IMR-90 (cell line): Measurements from ENCODE around the gene AGBL5. TPM values are rescaled to one million over a fixed set of nuclear protein-coding genes. Genes with fewer than 3 reads are reported as not detected.

Experiments used
- ATAC-seq: fragments of 200-7000 bp; cut with Tn5 transposase; 2 replicates; pipeline ENCODE4 v1.9.1; 2020; ENCODE audit warnings: low read depth, mild to moderate bottlenecking, moderate library complexity
- BruUV-seq: library from RNA; stranded (reverse); fragments of 400-500 nt; replicated peaks from 2 replicates; lab custom pipeline; 2021; lab: Mats Ljungman, UMichigan
- CTCF ChIA-PET: fragments of 300-600 bp; formaldehyde crosslinking; extraction: SDS; loops from one replicate; lab custom pipeline; 2021; ENCODE audit warnings: antibody characterized with exemption; lab: Yijun Ruan, JAX
- POLR2A ChIA-PET: fragments of 300-600 bp; sonication (Branson Sonifier 250); formaldehyde crosslinking; loops from one replicate; lab custom pipeline; 2022; ENCODE audit warnings: antibody characterized with exemption; ENCODE audit not compliant: unreplicated experiment; lab: Charles Lee
- DNase-seq: peaks from one replicate; pipeline ENCODE4 v3.0.0; 2013
- H2AFZ ChIP-seq: replicated peaks from 2 replicates; pipeline ENCODE3; 2013; ENCODE audit warnings: low read length, mild to moderate bottlenecking; ENCODE audit not compliant: poor library complexity
- H2AK5ac ChIP-seq: 2 replicates; pipeline ENCODE4 v1.6.1; 2013; ENCODE audit warnings: low read depth, low read length, inconsistent platforms
- H2AK9ac ChIP-seq: replicated peaks from 2 replicates; pipeline ENCODE3; 2013; ENCODE audit warnings: mild to moderate bottlenecking, low read depth, low read length, moderate library complexity; ENCODE audit not compliant: poor library complexity
- H2BK120ac ChIP-seq: 2 replicates; pipeline ENCODE4 v1.6.1; 2013; ENCODE audit warnings: low read depth, low read length, inconsistent platforms
- H2BK15ac ChIP-seq: 3 replicates; pipeline ENCODE4 v1.6.1; 2013; ENCODE audit warnings: low read depth, low read length, inconsistent platforms
- H2BK20ac ChIP-seq: 2 replicates; pipeline ENCODE4 v1.6.1; 2013; ENCODE audit warnings: low read depth, mild to moderate bottlenecking, inconsistent platforms, low read length, moderate library complexity
- H2BK5ac ChIP-seq: 2 replicates; pipeline ENCODE4 v1.6.1; 2013; ENCODE audit warnings: mild to moderate bottlenecking, low read depth, low read length, inconsistent platforms; ENCODE audit not compliant: poor library complexity, severe bottlenecking
- H3K14ac ChIP-seq: replicated peaks from 2 replicates; pipeline ENCODE4 v1.6.1; 2013; ENCODE audit warnings: low read depth, low read length, inconsistent platforms
- H3K18ac ChIP-seq: 2 replicates; pipeline ENCODE4 v1.6.1; 2013; ENCODE audit warnings: low read depth, low read length, control low read depth
- H3K23ac ChIP-seq: 2 replicates; pipeline ENCODE4 v1.6.1; 2013; ENCODE audit warnings: low read depth, low read length, inconsistent platforms
- H3K27ac ChIP-seq: 2 replicates; pipeline ENCODE4 v1.5.1; 2013; ENCODE audit warnings: mild to moderate bottlenecking, control low read depth, low read length; ENCODE audit not compliant: insufficient read depth
- H3K27me3 ChIP-seq: 2 replicates; pipeline ENCODE4 v1.6.1; 2013; ENCODE audit warnings: low read length; ENCODE audit not compliant: control insufficient read depth, insufficient read depth
- H3K36me3 ChIP-seq: 2 replicates; pipeline ENCODE4 v1.6.1; 2013; ENCODE audit warnings: low read length, mixed read lengths; ENCODE audit not compliant: control insufficient read depth, insufficient read depth
- H3K4ac ChIP-seq: 2 replicates; pipeline ENCODE4 v1.6.1; 2013; ENCODE audit warnings: low read depth, low read length, inconsistent platforms
- H3K4me1 ChIP-seq: 2 replicates; pipeline ENCODE4 v1.6.1; 2013; ENCODE audit warnings: low read length, mixed read lengths; ENCODE audit not compliant: control insufficient read depth, insufficient read depth
- H3K4me2 ChIP-seq: 2 replicates; pipeline ENCODE4 v1.6.1; 2013; ENCODE audit warnings: low read depth, mild to moderate bottlenecking, control low read depth, low read length, moderate library complexity
- H3K4me3 ChIP-seq: 2 replicates; pipeline ENCODE4 v1.5.1; 2013; ENCODE audit warnings: low read depth, mild to moderate bottlenecking, control low read depth, low read length, moderate library complexity; ENCODE audit not compliant: insufficient read depth
- H3K56ac ChIP-seq: 2 replicates; pipeline ENCODE4 v1.6.1; 2013; ENCODE audit warnings: low read length, inconsistent platforms; ENCODE audit not compliant: insufficient read depth; ENCODE audit errors: extremely low read depth
- H3K79me1 ChIP-seq, 2 experiments: 2 replicates each; pipeline ENCODE4 v1.6.1; 2013; ENCODE audit warnings: low read length in 2 of 2, inconsistent platforms in 1 of 2, low read depth in 1 of 2
- H3K9ac ChIP-seq: 2 replicates; pipeline ENCODE4 v1.6.1; 2013; ENCODE audit warnings: low read depth, low read length, control low read depth
- H3K9me1 ChIP-seq: 2 replicates; pipeline ENCODE4 v1.6.1; 2013; ENCODE audit warnings: low read length, inconsistent platforms; ENCODE audit not compliant: insufficient read depth
- H3K9me3 ChIP-seq: 2 replicates; pipeline ENCODE4 v1.6.1; 2013; ENCODE audit warnings: low read length; ENCODE audit not compliant: control insufficient read depth, insufficient read depth
- H4K20me1 ChIP-seq: 2 replicates; pipeline ENCODE4 v1.6.1; 2013; ENCODE audit warnings: low read length, inconsistent platforms; ENCODE audit not compliant: insufficient read depth
- H4K5ac ChIP-seq: 2 replicates; pipeline ENCODE4 v1.6.1; 2013; ENCODE audit warnings: mild to moderate bottlenecking, low read depth, low read length, control low read depth
- H4K8ac ChIP-seq, 2 experiments: 2 replicates each; pipeline ENCODE4 v1.6.1; 2013; ENCODE audit warnings: low read depth in 2 of 2, low read length in 2 of 2, control low read depth in 1 of 2, inconsistent platforms in 1 of 2
- H4K91ac ChIP-seq: 2 replicates; pipeline ENCODE4 v1.6.1; 2013; ENCODE audit warnings: low read depth, low read length, inconsistent platforms; ENCODE audit not compliant: insufficient read depth
- CEBPB ChIP-seq: IDR thresholded peaks from 2 replicates; pipeline ENCODE4 v1.6.1; 2012; ENCODE audit warnings: low read depth, low read length, improper control_type of control experiment
- CHD1 ChIP-seq: IDR thresholded peaks from 2 replicates; pipeline ENCODE4 v1.6.1; 2012; ENCODE audit warnings: low read depth, low read length, improper control_type of control experiment
- MAFK ChIP-seq: IDR thresholded peaks from 2 replicates; pipeline ENCODE4 v1.6.1; 2012; ENCODE audit warnings: low read depth, low read length, improper control_type of control experiment
- MAZ ChIP-seq: IDR thresholded peaks from 2 replicates; pipeline ENCODE4 v1.6.1; 2012; ENCODE audit warnings: low read depth, mild to moderate bottlenecking, low read length, improper control_type of control experiment, moderate library complexity, borderline replicate concordance
- MXI1 ChIP-seq: IDR thresholded peaks from 2 replicates; pipeline ENCODE4 v1.6.1; 2012; ENCODE audit warnings: low read depth, mild to moderate bottlenecking, low read length, moderate library complexity, borderline replicate concordance
- POLR2A ChIP-seq: IDR thresholded peaks from 2 replicates; pipeline ENCODE4 v1.6.1; 2012; ENCODE audit warnings: mild to moderate bottlenecking, low read depth, low read length
- RAD21 ChIP-seq: IDR thresholded peaks from 2 replicates; pipeline ENCODE4 v1.6.1; 2012; ENCODE audit warnings: low read length, improper control_type of control experiment
- RCOR1 ChIP-seq: IDR thresholded peaks from 2 replicates; pipeline ENCODE4 v1.6.1; 2012; ENCODE audit warnings: mild to moderate bottlenecking, low read length, improper control_type of control experiment; ENCODE audit not compliant: insufficient replicate concordance
- SMC3 ChIP-seq: fragments of 150-350 bp; IDR thresholded peaks from 2 replicates; pipeline ENCODE4 v1.6.1; 2016; ENCODE audit warnings: low read depth, mild to moderate bottlenecking, antibody characterized with exemption, low read length, moderate library complexity
- WGBS, 2 experiments: methylation state at CpG; one replicate each; pipeline versions ENCODE4 v1.1.5 to v1.1.7; 2013; ENCODE audit warnings: missing lambda C conversion rate in 2 of 2; ENCODE audit not compliant: insufficient read length in 1 of 2; ENCODE audit errors: extremely low coverage in 2 of 2; 5-methylcytosine and 5-hydroxymethylcytosine counted together
- dilution Hi-C: fragments of 300-500 bp; cut with HindIII; formaldehyde crosslinking; loops from one replicate; pipeline ENCODE4 v1.14.3; 2018; ENCODE audit warnings: low sequenced_read_pairs; ENCODE audit not compliant: unreplicated experiment
- in situ Hi-C: fragments of 300-500 bp; cut with MboI; formaldehyde crosslinking; loops from 3 replicates; pipeline ENCODE4 v1.14.3; 2019; ENCODE audit warnings: low sequenced_read_pairs, inconsistent platforms, mixed read lengths
- intact Hi-C: fragments of 100-400 bp; cut with micrococcal nuclease; formaldehyde crosslinking; loops from 2 replicates; pipeline ENCODE4 v1.10.0; 2022
- polyA plus RNA-seq, 3 experiments: library from polyadenylated mRNA; depleted of rRNA; stranded (reverse); fragments of >200 nt; gene quantifications; 2 replicates each; pipeline ENCODE4 v1.2.3, GENCODE V29; 2012; ENCODE audit warnings: low replicate concordance in 1 of 3
- total RNA-seq: library from RNA; depleted of rRNA; stranded (reverse); fragments of >200 nt; gene quantifications from 2 replicates; pipeline ENCODE4 v1.2.3, GENCODE V29; 2012
- TF ChIP-seq, protein P1 (sequence below): fragments of 150-350 bp; IDR thresholded peaks from 2 replicates; pipeline ENCODE4 v1.6.1; 2016; ENCODE audit warnings: low read depth, mild to moderate bottlenecking, low read length, moderate library complexity, borderline replicate concordance

AGBL5 gene
- total and polyA plus RNA-seq, 2 of the 4 experiments (the other 2 are of a cell fraction), result 19.0 to 26.2 TPM

GRCh38 chr2:27059141-27059820 lies 7.8 kb downstream of the AGBL5 start:
- no peak overlapping the region for H3K18ac ChIP-seq
- POLR2A ChIA-PET, result interaction anchor here (0.6 to 1.0 kb wide), 4 partner anchors 8 to 27 kb away, joined by 3 read pairs; partner anchors contain the start of gene TMEM214
- H3K9ac ChIP-seq, result no peak overlapping the region
- no peak overlapping the region for H2AK5ac ChIP-seq
- no peak for DNase-seq
- peaks cover 16% of the 10 kb centered on the region for H3K9me1 ChIP-seq
- H4K91ac ChIP-seq, result no peak overlapping the region
- no peak overlapping the region for H3K4ac ChIP-seq
- CTCF ChIA-PET, result no interaction called here
- TF ChIP-seq CHD1, result no peak
- TF ChIP-seq SMC3, result no peak
- TF ChIP-seq RAD21, result no peak
- TF ChIP-seq, protein P1, sequence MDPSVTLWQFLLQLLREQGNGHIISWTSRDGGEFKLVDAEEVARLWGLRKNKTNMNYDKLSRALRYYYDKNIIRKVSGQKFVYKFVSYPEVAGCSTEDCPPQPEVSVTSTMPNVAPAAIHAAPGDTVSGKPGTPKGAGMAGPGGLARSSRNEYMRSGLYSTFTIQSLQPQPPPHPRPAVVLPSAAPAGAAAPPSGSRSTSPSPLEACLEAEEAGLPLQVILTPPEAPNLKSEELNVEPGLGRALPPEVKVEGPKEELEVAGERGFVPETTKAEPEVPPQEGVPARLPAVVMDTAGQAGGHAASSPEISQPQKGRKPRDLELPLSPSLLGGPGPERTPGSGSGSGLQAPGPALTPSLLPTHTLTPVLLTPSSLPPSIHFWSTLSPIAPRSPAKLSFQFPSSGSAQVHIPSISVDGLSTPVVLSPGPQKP, result no peak
- TF ChIP-seq MXI1, result no peak
- no peak for TF ChIP-seq MAFK
- TF ChIP-seq RCOR1, result no peak
- TF ChIP-seq POLR2A, result no peak
- TF ChIP-seq MAZ, result no peak
- no peak for TF ChIP-seq CEBPB
- intact Hi-C loops (no loop called here), dilution Hi-C loops (no loop called here), in situ Hi-C loops (no loop called here)
- no peaks in the 10 kb centered on the region; the same call in 1 of the 2 replicates for H3K4me1 ChIP-seq
- H2BK120ac ChIP-seq, result no peak overlapping the region
- 87% methylated on average over 9 of the region's 15 CpGs; no CpG with 5 or more reads in 1 of the 2 experiments for WGBS, 2 experiments
- H4K20me1 ChIP-seq, result no peaks in the 10 kb centered on the region; the same call in none of the 2 replicates
- H3K4me3 ChIP-seq, result no peak overlapping the region
- peaks cover 39% of the 10 kb centered on the region for H3K36me3 ChIP-seq
- no TSS peak for BruUV-seq
- H3K79me1 ChIP-seq, result peaks cover 11 to 36% of the 10 kb centered on the region in 2 experiments
- H3K56ac ChIP-seq, result no peak overlapping the region
- no peak overlapping the region for H2BK20ac ChIP-seq
- no peak overlapping the region for H2BK5ac ChIP-seq
- no peak overlapping the region for H4K5ac ChIP-seq
- H4K8ac ChIP-seq, result no peak overlapping the region
- no peak overlapping the region for H3K23ac ChIP-seq
- no peaks in the 10 kb centered on the region for H3K27me3 ChIP-seq
- no peak overlapping the region for H2AK9ac ChIP-seq
- H3K14ac ChIP-seq, result no peak overlapping the region
- no peak for ATAC-seq
- H3K27ac ChIP-seq, result no peak overlapping the region
- no peak overlapping the region for H2BK15ac ChIP-seq
- no peaks in the 10 kb centered on the region for H3K9me3 ChIP-seq
- H2AFZ ChIP-seq, result no peak overlapping the region
- no peak overlapping the region for H3K4me2 ChIP-seq
